GM12878 (cell line): ENCODE data around the gene MFNG. TPM values are rescaled to one million over a fixed set of nuclear protein-coding genes. Genes with fewer than 3 reads are reported as not detected.

ENCODE experiments used
- ATAC-seq: fragments of 200-7000 bp; cut with Tn5 transposase; 3 replicates; pipeline ENCODE4 v1.9.1; 2020; ENCODE audit warnings: mild to moderate bottlenecking, moderate library complexity
- BruUV-seq: library from RNA; stranded (reverse); fragments of 400-500 nt; replicated peaks from 2 replicates; lab custom pipeline; 2021; lab: Mats Ljungman, UMichigan
- CTCF ChIA-PET: fragments of 300-600 bp; sonication (Branson Sonifier 250); formaldehyde crosslinking; extraction: SDS; loops from one replicate; lab custom pipeline; 2021; ENCODE audit warnings: inconsistent platforms; lab: Yijun Ruan, JAX
- POLR2A ChIA-PET: fragments of 350-600 bp; formaldehyde crosslinking; extraction: SDS; loops from one replicate; lab custom pipeline; 2021; ENCODE audit warnings: inconsistent platforms; lab: Charles Lee
- RAD21 ChIA-PET: fragments of 300-600 bp; sonication (Branson Sonifier 250); formaldehyde crosslinking; loops from one replicate; lab custom pipeline; 2023; ENCODE audit warnings: antibody characterized with exemption; ENCODE audit not compliant: unreplicated experiment; lab: Charles Lee
- SMC1A ChIA-PET: fragments of 300-600 bp; sonication (Branson Sonifier 250); formaldehyde crosslinking; loops from one replicate; lab custom pipeline; 2023; ENCODE audit not compliant: unreplicated experiment, uncharacterized antibody; lab: Charles Lee
- DNase-seq: peaks from one replicate; pipeline ENCODE4 v3.0.0-alpha.2; 2011; ENCODE audit warnings: low read depth, low spot score
- FAIRE-seq: peaks from 3 replicates; lab custom pipeline; 2011; peaks lifted over from hg19 to GRCh38; lab: Jason Lieb, UNC
- H2AFZ ChIP-seq: 2 replicates; pipeline ENCODE4 v1.6.0; 2011; ENCODE audit warnings: low read depth, low read length, control low read depth; ENCODE audit not compliant: control insufficient read depth
- H3K27ac ChIP-seq: 2 replicates; pipeline ENCODE4 v1.5.1; 2011; ENCODE audit warnings: control low read depth; ENCODE audit not compliant: control insufficient read depth, insufficient read depth
- H3K27me3 ChIP-seq, 2 experiments: replicated peaks in 1 of 2; 2 replicates each; pipeline versions ENCODE4 v1.6.0 to v1.6.1; 2011; ENCODE audit warnings: low read length in 1 of 2; ENCODE audit not compliant: control insufficient read depth in 2 of 2, insufficient read depth in 2 of 2
- H3K36me3 ChIP-seq, 2 experiments: 2 replicates each; pipeline ENCODE4 v1.5.1; 2011; ENCODE audit warnings: low read length in 1 of 2; ENCODE audit not compliant: control insufficient read depth in 2 of 2, insufficient read depth in 2 of 2
- H3K4me1 ChIP-seq: 2 replicates; pipeline ENCODE4 v1.6.1; 2011; ENCODE audit warnings: mild to moderate bottlenecking, low read length, moderate library complexity, mixed read lengths; ENCODE audit not compliant: control insufficient read depth, insufficient read depth
- H3K4me2 ChIP-seq: 2 replicates; pipeline ENCODE4 v1.6.0; 2011; ENCODE audit warnings: control low read depth; ENCODE audit not compliant: control insufficient read depth, insufficient read depth
- H3K4me3 ChIP-seq: fragments of 200-600 bp; sonication (generic); 2 replicates; pipeline ENCODE4 v1.5.1; 2016
- H3K79me2 ChIP-seq: 2 replicates; pipeline ENCODE4 v1.6.0; 2011; ENCODE audit warnings: low read length; ENCODE audit not compliant: control insufficient read depth, insufficient read depth
- H3K9ac ChIP-seq: 2 replicates; pipeline ENCODE4 v1.8.0; 2011; ENCODE audit warnings: low read length, control low read depth, mixed read lengths; ENCODE audit not compliant: control insufficient read depth, insufficient read depth
- H3K9me3 ChIP-seq: replicated peaks from 3 replicates; pipeline ENCODE4 v1.5.1; 2011; ENCODE audit warnings: mild to moderate bottlenecking, low read length; ENCODE audit not compliant: control insufficient read depth, insufficient read depth
- H4K20me1 ChIP-seq: 2 replicates; pipeline ENCODE4 v1.6.0; 2011; ENCODE audit not compliant: control insufficient read depth, insufficient read depth
- BMI1 ChIP-seq: fragments of 450-650 bp; IDR thresholded peaks from 2 replicates; pipeline ENCODE4 v1.6.1; 2016; ENCODE audit warnings: mild to moderate bottlenecking, moderate library complexity, borderline replicate concordance
- MXI1 ChIP-seq: fragments of 150-350 bp; IDR thresholded peaks from 2 replicates; pipeline ENCODE4 v1.6.1; 2011; ENCODE audit warnings: low read depth, mild to moderate bottlenecking, inconsistent platforms, low read length, improper control_type of control experiment
- RAD51 ChIP-seq: fragments of 450-650 bp; IDR thresholded peaks from 2 replicates; pipeline ENCODE4 v1.6.1; 2016; ENCODE audit warnings: moderate library complexity, mild to moderate bottlenecking, inconsistent platforms
- SIX5 ChIP-seq: IDR thresholded peaks from 2 replicates; pipeline ENCODE4 v1.6.1; 2011; ENCODE audit warnings: mild to moderate bottlenecking, low read depth, low read length, moderate library complexity; ENCODE audit not compliant: severe bottlenecking
- YBX1 ChIP-seq: fragments of 450-650 bp; IDR thresholded peaks from 2 replicates; pipeline ENCODE4 v1.6.1; 2016; ENCODE audit warnings: antibody characterized with exemption
- WGBS: methylation state at CpG from one replicate; pipeline ENCODE4 v1.1.6; 2016; ENCODE audit warnings: low lambda C conversion rate; ENCODE audit not compliant: insufficient replicate concordance, insufficient coverage; ENCODE audit errors: missing lambda C conversion rate; 5-methylcytosine and 5-hydroxymethylcytosine counted together
- in situ Hi-C: fragments of 300-500 bp; cut with MboI; formaldehyde crosslinking; loops from 9 replicates; pipeline ENCODE4 v1.14.3; 2018; ENCODE audit warnings: mixed read lengths
- intact Hi-C: fragments of 100-400 bp; cut with micrococcal nuclease; formaldehyde crosslinking; loops from one replicate; pipeline ENCODE4 v1.14.2; 2022; ENCODE audit not compliant: unreplicated experiment
- polyA plus RNA-seq, 11 experiments: library from polyadenylated mRNA; depleted of rRNA in 4 of 11; unstranded in 6 of 11; stranded (reverse) in 5 of 11; fragments of >200 nt; fragmentation: Nextera tagmentation in 4 of 11; fragmentation: Illumina TruSeq in 1 of 11; extraction: Ambion mirVana in 4 of 11; extraction: Trizol in 1 of 11; gene quantifications; 1 replicate in 1 of 11; 2 replicates in 10 of 11; pipeline versions ENCODE4 v1.2.1 to v1.2.3, GENCODE V29; 2011 to 2016; ENCODE audit warnings: inconsistent platforms in 2 of 11, missing spikeins in 2 of 11, low read depth in 1 of 11
- total RNA-seq, 4 experiments: library from RNA; depleted of rRNA in 3 of 4; stranded (reverse); fragments of >200 nt in 3 of 4; fragmentation: Illumina TruSeq in 1 of 4; extraction: Trizol in 1 of 4; gene quantifications; 2 replicates each; pipeline versions ENCODE4 v1.2.1 to v1.2.3, GENCODE V29; 2013 to 2021
- TF ChIP-seq, protein P1 (sequence below): IDR thresholded peaks from 2 replicates; pipeline ENCODE4 v1.6.1; 2012; ENCODE audit warnings: low read depth, low read length, improper control_type of control experiment
- TF ChIP-seq, protein P2 (sequence below): IDR thresholded peaks from 2 replicates; pipeline ENCODE4 v1.6.1; 2012; ENCODE audit warnings: low read length, inconsistent platforms
- TF ChIP-seq, protein P3 (sequence below): fragments of 450-650 bp; formaldehyde crosslinking; IDR thresholded peaks from 2 replicates; pipeline ENCODE4 v1.5.0; 2022; ENCODE audit warnings: mild to moderate bottlenecking, missing genetic modification characterization

MFNG gene
- total and polyA plus RNA-seq, 10 of the 15 experiments (the other 5 are each of a cell fraction or from before 2014, with no cell fraction given), result 11.5 to 117 (median 68.5) TPM

DNA sequence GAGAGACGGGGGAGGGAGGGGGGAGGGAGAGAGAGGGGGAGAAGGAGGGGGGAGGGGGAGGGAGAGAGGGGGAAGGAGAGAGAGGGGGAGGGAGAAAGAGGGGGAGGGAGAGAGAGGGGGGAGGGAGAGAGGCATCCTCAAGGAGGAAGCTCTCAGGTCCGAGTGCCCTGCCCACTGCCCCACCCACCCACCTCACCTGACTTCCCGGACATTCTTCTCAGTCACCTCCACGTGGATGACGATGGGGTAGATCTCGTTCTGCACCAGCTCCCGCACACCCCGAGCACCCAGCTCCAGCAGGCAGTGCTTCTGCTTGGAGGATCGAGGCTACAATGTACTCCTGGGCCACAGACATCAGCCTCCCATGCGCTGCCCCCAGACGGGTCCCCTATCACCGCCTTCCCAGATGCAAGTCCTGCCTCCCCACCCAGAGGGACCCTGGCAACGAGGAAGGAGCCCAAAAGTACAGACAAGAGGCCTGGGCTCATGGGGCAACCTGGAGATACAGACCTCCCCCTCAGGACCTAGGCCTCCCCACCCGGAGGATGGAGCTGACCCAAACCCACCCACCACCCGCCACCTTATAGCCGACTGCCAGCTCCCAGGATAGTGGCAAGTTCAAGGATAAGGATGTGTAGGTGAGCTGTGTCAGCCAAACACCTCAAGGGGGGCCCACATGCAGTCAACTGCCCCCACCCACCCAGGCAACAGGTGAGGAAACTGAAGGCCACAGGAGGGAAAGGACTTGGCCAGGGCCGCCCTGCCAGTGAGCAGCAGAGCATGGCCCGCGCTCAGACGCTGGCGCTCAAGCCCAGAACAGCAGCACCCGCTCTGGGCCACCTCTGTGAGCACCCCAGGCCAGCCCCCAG is 5.6 kb upstream of the MFNG start:
- DNase-seq (no peak), FAIRE-seq (no peak), ATAC-seq (no peak; the same call in 2 of the 3 replicates)
- in situ Hi-C loops, result no loop called here
- no peak overlapping the region for H3K4me3 ChIP-seq
- H3K4me2 ChIP-seq, result no peak overlapping the region
- no peaks in the 10 kb centered on the region; a peak in 1 of 4 replicates for H3K27me3 ChIP-seq
- TF ChIP-seq, protein P1, sequence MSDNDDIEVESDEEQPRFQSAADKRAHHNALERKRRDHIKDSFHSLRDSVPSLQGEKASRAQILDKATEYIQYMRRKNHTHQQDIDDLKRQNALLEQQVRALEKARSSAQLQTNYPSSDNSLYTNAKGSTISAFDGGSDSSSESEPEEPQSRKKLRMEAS, result no peak
- TF ChIP-seq, protein P2, sequence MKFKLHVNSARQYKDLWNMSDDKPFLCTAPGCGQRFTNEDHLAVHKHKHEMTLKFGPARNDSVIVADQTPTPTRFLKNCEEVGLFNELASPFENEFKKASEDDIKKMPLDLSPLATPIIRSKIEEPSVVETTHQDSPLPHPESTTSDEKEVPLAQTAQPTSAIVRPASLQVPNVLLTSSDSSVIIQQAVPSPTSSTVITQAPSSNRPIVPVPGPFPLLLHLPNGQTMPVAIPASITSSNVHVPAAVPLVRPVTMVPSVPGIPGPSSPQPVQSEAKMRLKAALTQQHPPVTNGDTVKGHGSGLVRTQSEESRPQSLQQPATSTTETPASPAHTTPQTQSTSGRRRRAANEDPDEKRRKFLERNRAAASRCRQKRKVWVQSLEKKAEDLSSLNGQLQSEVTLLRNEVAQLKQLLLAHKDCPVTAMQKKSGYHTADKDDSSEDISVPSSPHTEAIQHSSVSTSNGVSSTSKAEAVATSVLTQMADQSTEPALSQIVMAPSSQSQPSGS, result no peak
- TF ChIP-seq, protein P3, sequence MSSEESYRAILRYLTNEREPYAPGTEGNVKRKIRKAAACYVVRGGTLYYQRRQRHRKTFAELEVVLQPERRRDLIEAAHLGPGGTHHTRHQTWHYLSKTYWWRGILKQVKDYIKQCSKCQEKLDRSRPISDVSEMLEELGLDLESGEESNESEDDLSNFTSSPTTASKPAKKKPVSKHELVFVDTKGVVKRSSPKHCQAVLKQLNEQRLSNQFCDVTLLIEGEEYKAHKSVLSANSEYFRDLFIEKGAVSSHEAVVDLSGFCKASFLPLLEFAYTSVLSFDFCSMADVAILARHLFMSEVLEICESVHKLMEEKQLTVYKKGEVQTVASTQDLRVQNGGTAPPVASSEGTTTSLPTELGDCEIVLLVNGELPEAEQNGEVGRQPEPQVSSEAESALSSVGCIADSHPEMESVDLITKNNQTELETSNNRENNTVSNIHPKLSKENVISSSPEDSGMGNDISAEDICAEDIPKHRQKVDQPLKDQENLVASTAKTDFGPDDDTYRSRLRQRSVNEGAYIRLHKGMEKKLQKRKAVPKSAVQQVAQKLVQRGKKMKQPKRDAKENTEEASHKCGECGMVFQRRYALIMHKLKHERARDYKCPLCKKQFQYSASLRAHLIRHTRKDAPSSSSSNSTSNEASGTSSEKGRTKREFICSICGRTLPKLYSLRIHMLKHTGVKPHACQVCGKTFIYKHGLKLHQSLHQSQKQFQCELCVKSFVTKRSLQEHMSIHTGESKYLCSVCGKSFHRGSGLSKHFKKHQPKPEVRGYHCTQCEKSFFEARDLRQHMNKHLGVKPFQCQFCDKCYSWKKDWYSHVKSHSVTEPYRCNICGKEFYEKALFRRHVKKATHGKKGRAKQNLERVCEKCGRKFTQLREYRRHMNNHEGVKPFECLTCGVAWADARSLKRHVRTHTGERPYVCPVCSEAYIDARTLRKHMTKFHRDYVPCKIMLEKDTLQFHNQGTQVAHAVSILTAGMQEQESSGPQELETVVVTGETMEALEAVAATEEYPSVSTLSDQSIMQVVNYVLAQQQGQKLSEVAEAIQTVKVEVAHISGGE (CRISPR knock-in tag), result no peak
- no peak for TF ChIP-seq RAD51
- no peak for TF ChIP-seq BMI1
- no peak for TF ChIP-seq YBX1
- TF ChIP-seq SIX5, result no peak
- no peak for TF ChIP-seq MXI1
- ChIA-PET SMC1A (no interaction called here), POLR2A (no interaction called here), CTCF (interaction anchor here (4.1 to 11.5 kb wide), 2 partner anchors 19 to 75 kb away, joined by 12 to 75 read pairs; no protein-coding TSS in a partner anchor), RAD21 (no interaction called here)
- no peaks in the 10 kb centered on the region for H3K79me2 ChIP-seq
- intact Hi-C loops, result no loop called here
- H3K9me3 ChIP-seq, result no peaks in the 10 kb centered on the region
- 46% methylated on average over 19 of the region's 22 CpGs for WGBS
- H4K20me1 ChIP-seq, result no peaks in the 10 kb centered on the region
- H3K9ac ChIP-seq, result no peak overlapping the region
- BruUV-seq, result no TSS peak
- H2AFZ ChIP-seq, result no peak overlapping the region
- H3K4me1 ChIP-seq, result peaks cover 3% of the 10 kb centered on the region
- no peak overlapping the region for H3K27ac ChIP-seq
- no peaks in the 10 kb centered on the region for H3K36me3 ChIP-seq
